ENCODE data around the gene SLX9.

The SLX9 gene

GRCh38 chr21:44970766-44971671 is 31.2 kb downstream of the SLX9 start:
- DNase-seq (ENCODE audit: low read depth) = no peak
- TF ChIP-seq CTCF (IDR thresholded peaks at IDR 0.05; ENCODE audit: control insufficient read depth, extremely low read depth, insufficient read depth) = no peak
- H3K4me3 ChIP-seq (ENCODE audit: low read depth, low read length) = no peak overlapping the region

GRCh38 chr21:44971672-44971995 is 31.8 kb downstream of the SLX9 start:
- no peak for DNase-seq (ENCODE audit: low read depth)
- no peak overlapping the region for H3K4me3 ChIP-seq (ENCODE audit: low read depth, low read length)
- no peak for TF ChIP-seq CTCF (IDR thresholded peaks at IDR 0.05; ENCODE audit: control insufficient read depth, extremely low read depth, insufficient read depth)

GRCh38 chr21:44972301-44972814 is 32.5 kb downstream of the SLX9 start:
- no peak for DNase-seq (ENCODE audit: low read depth)
- TF ChIP-seq CTCF (IDR thresholded peaks at IDR 0.05; ENCODE audit: control insufficient read depth, extremely low read depth, insufficient read depth) = no peak

GRCh38 chr21:44972821-44973220 is 33.0 kb downstream of the SLX9 start:
- no peak for DNase-seq (ENCODE audit: low read depth)
- TF ChIP-seq CTCF (IDR thresholded peaks at IDR 0.05; ENCODE audit: control insufficient read depth, extremely low read depth, insufficient read depth) = no peak
- H3K4me3 ChIP-seq (ENCODE audit: low read depth, low read length) = no peak overlapping the region

More at GRCh38 chr21:44972301-44972814, 32.5 kb downstream of the SLX9 start:
- H3K4me3 ChIP-seq (ENCODE audit: low read depth, low read length) = no peak overlapping the region

- DNase-seq (ENCODE audit: low read depth) = no peak
- H3K4me3 ChIP-seq (ENCODE audit: low read depth, low read length) = no peak overlapping the region
- no peak for TF ChIP-seq CTCF (IDR thresholded peaks at IDR 0.05; ENCODE audit: control insufficient read depth, extremely low read depth, insufficient read depth)
Measured at GRCh38 chr21:44973598-44973997, 33.8 kb downstream of the SLX9 start.

GRCh38 chr21:44974676-44975075 is 34.8 kb downstream of the SLX9 start:
- no peak overlapping the region for H3K4me3 ChIP-seq (ENCODE audit: low read depth, low read length)
- no peak for DNase-seq (ENCODE audit: low read depth)
- TF ChIP-seq CTCF (IDR thresholded peaks at IDR 0.05; ENCODE audit: control insufficient read depth, extremely low read depth, insufficient read depth) = no peak

All from LNCaP clone FGC (cell line).